ENCODE measurements around the gene MARCHF9.

Gene MARCHF9

GRCh38 chr12:57783466-57783801 lies 28.5 kb downstream of the MARCHF9 start:
- Histone ChIP-seq H3K36me3 (peaks cover 53% of the 10 kb centered on the region), H3K27me3 (ENCODE audit: insufficient read depth, low read depth, severe bottlenecking) (no peaks in the 10 kb centered on the region), H3K9me3 (ENCODE audit: severe bottlenecking) (no peaks in the 10 kb centered on the region), H3K4me3 (ENCODE audit: low read depth, low read length) (peak overlapping the region; percentile 93), H3K27ac (no peak overlapping the region)
- TF ChIP-seq, protein P1, sequence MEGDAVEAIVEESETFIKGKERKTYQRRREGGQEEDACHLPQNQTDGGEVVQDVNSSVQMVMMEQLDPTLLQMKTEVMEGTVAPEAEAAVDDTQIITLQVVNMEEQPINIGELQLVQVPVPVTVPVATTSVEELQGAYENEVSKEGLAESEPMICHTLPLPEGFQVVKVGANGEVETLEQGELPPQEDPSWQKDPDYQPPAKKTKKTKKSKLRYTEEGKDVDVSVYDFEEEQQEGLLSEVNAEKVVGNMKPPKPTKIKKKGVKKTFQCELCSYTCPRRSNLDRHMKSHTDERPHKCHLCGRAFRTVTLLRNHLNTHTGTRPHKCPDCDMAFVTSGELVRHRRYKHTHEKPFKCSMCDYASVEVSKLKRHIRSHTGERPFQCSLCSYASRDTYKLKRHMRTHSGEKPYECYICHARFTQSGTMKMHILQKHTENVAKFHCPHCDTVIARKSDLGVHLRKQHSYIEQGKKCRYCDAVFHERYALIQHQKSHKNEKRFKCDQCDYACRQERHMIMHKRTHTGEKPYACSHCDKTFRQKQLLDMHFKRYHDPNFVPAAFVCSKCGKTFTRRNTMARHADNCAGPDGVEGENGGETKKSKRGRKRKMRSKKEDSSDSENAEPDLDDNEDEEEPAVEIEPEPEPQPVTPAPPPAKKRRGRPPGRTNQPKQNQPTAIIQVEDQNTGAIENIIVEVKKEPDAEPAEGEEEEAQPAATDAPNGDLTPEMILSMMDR (IDR thresholded peaks at IDR 0.05; ENCODE audit: low read depth, low read length): no peak
- DNase-seq: no peak

DNA sequence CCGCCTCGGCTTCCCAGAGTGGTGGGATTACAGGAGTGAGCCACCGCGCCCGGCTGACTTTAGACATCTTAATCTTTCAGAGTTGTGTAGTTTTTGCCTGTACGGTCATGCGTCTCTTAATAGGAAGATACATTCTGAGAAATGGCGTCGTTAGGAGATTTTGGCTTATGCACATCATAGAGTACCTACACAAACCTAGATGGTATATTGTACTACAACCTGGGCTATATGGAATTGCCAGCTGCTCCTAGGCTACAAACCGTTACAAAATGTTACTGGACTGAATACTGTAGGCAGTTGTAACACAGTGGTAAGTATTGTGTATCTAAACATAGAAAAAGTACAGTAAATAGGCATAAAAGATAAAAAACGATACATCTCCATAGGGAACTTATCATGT lies 29.0 kb downstream of the MARCHF9 start:
- H3K27ac ChIP-seq: no peak overlapping the region
- no peaks in the 10 kb centered on the region for H3K9me3 ChIP-seq (ENCODE audit: severe bottlenecking)
- peaks cover 55% of the 10 kb centered on the region for H3K36me3 ChIP-seq
- H3K4me3 ChIP-seq (ENCODE audit: low read depth, low read length): no peak overlapping the region
- TF ChIP-seq, protein P1 (IDR thresholded peaks at IDR 0.05; ENCODE audit: low read depth, low read length): no peak
- H3K27me3 ChIP-seq (ENCODE audit: insufficient read depth, low read depth, severe bottlenecking): no peaks in the 10 kb centered on the region
- no peak for DNase-seq

- Histone ChIP-seq H3K36me3 (peaks cover 64% of the 10 kb centered on the region), H3K9me3 (ENCODE audit: severe bottlenecking) (no peaks in the 10 kb centered on the region), H3K4me3 (ENCODE audit: low read depth, low read length) (no peak overlapping the region), H3K27ac (no peak overlapping the region), H3K27me3 (ENCODE audit: insufficient read depth, low read depth, severe bottlenecking) (no peaks in the 10 kb centered on the region)
- no peak for DNase-seq
- TF ChIP-seq, protein P1 (IDR thresholded peaks at IDR 0.05; ENCODE audit: low read depth, low read length): no peak
Measured at GRCh38 chr12:57793920-57794319, 39.0 kb downstream of the MARCHF9 start.

GRCh38 chr12:57795354-57795753 lies 40.5 kb downstream of the MARCHF9 start:
- peaks cover 53% of the 10 kb centered on the region for H3K36me3 ChIP-seq
- no peak overlapping the region for H3K4me3 ChIP-seq (ENCODE audit: low read depth, low read length)
- no peaks in the 10 kb centered on the region for H3K27me3 ChIP-seq (ENCODE audit: insufficient read depth, low read depth, severe bottlenecking)
- H3K27ac ChIP-seq: no peak overlapping the region
- H3K9me3 ChIP-seq (ENCODE audit: severe bottlenecking): no peaks in the 10 kb centered on the region
- no peak for DNase-seq
- TF ChIP-seq, protein P1 (IDR thresholded peaks at IDR 0.05; ENCODE audit: low read depth, low read length): no peak

GRCh38 chr12:57796996-57797395 lies 42.1 kb downstream of the MARCHF9 start:
- Histone ChIP-seq H3K27ac (no peak overlapping the region), H3K27me3 (ENCODE audit: insufficient read depth, low read depth, severe bottlenecking) (no peaks in the 10 kb centered on the region), H3K4me3 (ENCODE audit: low read depth, low read length) (no peak overlapping the region), H3K36me3 (peaks cover 46% of the 10 kb centered on the region), H3K9me3 (ENCODE audit: severe bottlenecking) (no peaks in the 10 kb centered on the region)
- TF ChIP-seq, protein P1 (IDR thresholded peaks at IDR 0.05; ENCODE audit: low read depth, low read length): no peak
- DNase-seq: no peak

- no peak for DNase-seq
- Histone ChIP-seq H3K4me3 (ENCODE audit: low read depth, low read length) (no peak overlapping the region), H3K36me3 (peaks cover 48% of the 10 kb centered on the region), H3K27ac (no peak overlapping the region), H3K27me3 (ENCODE audit: insufficient read depth, low read depth, severe bottlenecking) (no peaks in the 10 kb centered on the region), H3K9me3 (ENCODE audit: severe bottlenecking) (no peaks in the 10 kb centered on the region)
- TF ChIP-seq, protein P1 (IDR thresholded peaks at IDR 0.05; ENCODE audit: low read depth, low read length): no peak
Measured at GRCh38 chr12:57797933-57798332, 43.0 kb downstream of the MARCHF9 start.

Data from WERI-Rb-1 (cell line).